ENCODE measurements around the gene INSYN2B.
"Not testable (repeated sequence)": the region's sequence is repeated elsewhere in the genome, so short reads cannot be mapped to it uniquely, and the experiment has no call there.

The INSYN2B gene

DNA sequence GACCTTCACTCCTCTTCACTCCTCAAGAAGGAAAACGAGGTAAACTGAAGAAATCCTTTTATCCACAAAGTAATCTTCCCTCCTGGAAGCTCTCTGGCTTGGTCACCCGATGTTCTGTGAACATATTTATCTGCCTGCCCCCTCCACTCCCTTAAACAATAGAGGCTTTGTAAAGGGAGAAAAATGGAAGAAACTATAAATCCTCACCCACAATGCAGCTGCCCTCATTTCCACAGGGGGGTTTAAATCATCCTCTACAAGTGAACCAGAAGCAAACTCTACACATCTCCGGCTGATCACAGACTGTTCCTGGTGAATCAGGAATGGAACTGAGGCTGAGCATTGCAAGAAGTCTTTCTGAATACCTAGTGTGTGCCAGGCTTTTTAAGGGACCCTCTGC, 7.2 kb downstream of the INSYN2B start:
- Histone ChIP-seq H3K9me3 (ENCODE audit: control insufficient read depth, insufficient read depth, low read depth, low read length) (no peaks in the 10 kb centered on the region), H3K36me3 (ENCODE audit: control insufficient read depth, insufficient read depth, low read length) (no peaks in the 10 kb centered on the region), H3K27me3 (ENCODE audit: control insufficient read depth, insufficient read depth, low read length) (peaks cover 2% of the 10 kb centered on the region; the same call in 1 of the 2 replicates), H3K27ac (ENCODE audit: low read depth, low read length) (no peak overlapping the region), H3K4me3 (ENCODE audit: low read depth, low read length) (no peak overlapping the region), H3K4me1 (ENCODE audit: control insufficient read depth, insufficient read depth, low read length) (peaks cover 24% of the 10 kb centered on the region), H3K9ac (ENCODE audit: low read length) (no peak overlapping the region)

DNA sequence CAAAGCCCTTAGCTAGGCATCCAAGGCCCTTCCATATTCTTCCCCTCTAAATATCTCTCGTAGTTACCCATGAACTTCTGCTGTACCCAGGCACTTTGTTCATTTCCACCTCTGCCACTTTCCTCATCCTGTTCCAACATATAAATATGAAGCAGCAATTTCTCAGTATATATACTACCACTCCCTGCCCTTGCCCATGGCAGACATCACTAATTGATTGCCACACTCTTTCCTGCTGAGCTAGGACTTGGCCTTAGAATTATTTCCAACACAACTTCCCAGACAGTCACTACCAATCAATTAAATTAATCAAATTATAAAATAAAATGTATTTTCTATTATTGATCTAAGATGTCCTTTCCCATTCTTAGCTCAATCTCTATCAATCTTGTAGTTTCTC, 8.5 kb downstream of the INSYN2B start:
- Histone ChIP-seq H3K9me3 (ENCODE audit: control insufficient read depth, insufficient read depth, low read depth, low read length) (no peaks in the 10 kb centered on the region), H3K9ac (ENCODE audit: low read length) (no peak overlapping the region), H3K27ac (ENCODE audit: low read depth, low read length) (no peak overlapping the region), H3K4me3 (ENCODE audit: low read depth, low read length) (no peak overlapping the region), H3K27me3 (ENCODE audit: control insufficient read depth, insufficient read depth, low read length) (no peaks in the 10 kb centered on the region), H3K4me1 (ENCODE audit: control insufficient read depth, insufficient read depth, low read length) (peaks cover 11% of the 10 kb centered on the region), H3K36me3 (ENCODE audit: control insufficient read depth, insufficient read depth, low read length) (no peaks in the 10 kb centered on the region)

- Histone ChIP-seq H3K4me3 (ENCODE audit: low read depth, low read length) (no peak overlapping the region), H3K27ac (ENCODE audit: low read depth, low read length) (no peak overlapping the region), H3K27me3 (ENCODE audit: control insufficient read depth, insufficient read depth, low read length) (no peaks in the 10 kb centered on the region), H3K9me3 (ENCODE audit: control insufficient read depth, insufficient read depth, low read depth, low read length) (no peaks in the 10 kb centered on the region), H3K9ac (ENCODE audit: low read length) (no peak overlapping the region), H3K36me3 (ENCODE audit: control insufficient read depth, insufficient read depth, low read length) (no peaks in the 10 kb centered on the region), H3K4me1 (ENCODE audit: control insufficient read depth, insufficient read depth, low read length) (peaks cover 5% of the 10 kb centered on the region; the same call in 1 of the 2 replicates)
These were observed 9.2 kb downstream of the INSYN2B start for GRCh38 chr5:169970911-169971765.

GRCh38 chr5:169970339-169970738, 10.0 kb downstream of the INSYN2B start:
- Histone ChIP-seq H3K9me3 (ENCODE audit: control insufficient read depth, insufficient read depth, low read depth, low read length) (no peaks in the 10 kb centered on the region), H3K36me3 (ENCODE audit: control insufficient read depth, insufficient read depth, low read length) (no peaks in the 10 kb centered on the region), H3K27ac (ENCODE audit: low read depth, low read length) (no peak overlapping the region), H3K4me3 (ENCODE audit: low read depth, low read length) (no peak overlapping the region), H3K9ac (ENCODE audit: low read length) (no peak overlapping the region), H3K27me3 (ENCODE audit: control insufficient read depth, insufficient read depth, low read length) (no peaks in the 10 kb centered on the region), H3K4me1 (ENCODE audit: control insufficient read depth, insufficient read depth, low read length) (peaks cover 4% of the 10 kb centered on the region; the same call in 1 of the 2 replicates)

DNA sequence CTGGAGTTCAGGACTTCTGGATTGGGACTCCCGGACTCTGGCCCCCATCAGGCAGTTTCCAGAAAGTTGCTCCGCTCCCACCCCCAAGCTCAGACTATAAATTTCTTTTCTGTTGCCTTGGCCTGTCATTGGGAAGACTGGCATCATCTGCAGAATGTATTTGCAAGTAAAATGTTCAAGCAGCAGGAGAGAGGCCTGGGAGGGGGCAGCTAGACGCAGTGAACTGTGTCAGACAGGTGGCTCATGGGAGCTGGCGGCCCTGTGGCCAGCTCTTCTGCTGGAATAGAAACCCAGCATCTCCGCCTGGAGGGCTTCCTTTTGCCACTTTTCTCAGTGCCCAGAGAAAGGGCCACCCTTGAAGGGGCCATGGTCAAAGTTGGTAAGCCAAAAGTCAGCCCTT, 16.0 kb downstream of the INSYN2B start:
- Histone ChIP-seq H3K9ac (ENCODE audit: low read length) (no peak overlapping the region), H3K4me1 (ENCODE audit: control insufficient read depth, insufficient read depth, low read length) (no peaks in the 10 kb centered on the region; the same call in none of the 2 replicates), H3K36me3 (ENCODE audit: control insufficient read depth, insufficient read depth, low read length) (no peaks in the 10 kb centered on the region), H3K27me3 (ENCODE audit: control insufficient read depth, insufficient read depth, low read length) (no peaks in the 10 kb centered on the region), H3K27ac (ENCODE audit: low read depth, low read length) (no peak overlapping the region), H3K9me3 (ENCODE audit: control insufficient read depth, insufficient read depth, low read depth, low read length) (no peaks in the 10 kb centered on the region), H3K4me3 (ENCODE audit: low read depth, low read length) (no peak overlapping the region)

- no peaks in the 10 kb centered on the region for H3K27me3 ChIP-seq (ENCODE audit: control insufficient read depth, insufficient read depth, low read length)
- H3K4me3 ChIP-seq (ENCODE audit: low read depth, low read length), result no peak overlapping the region
- H3K4me1 ChIP-seq (ENCODE audit: control insufficient read depth, insufficient read depth, low read length), result no peaks in the 10 kb centered on the region; the same call in 1 of the 2 replicates
- H3K27ac ChIP-seq (ENCODE audit: low read depth, low read length), result no peak overlapping the region
- no peaks in the 10 kb centered on the region for H3K36me3 ChIP-seq (ENCODE audit: control insufficient read depth, insufficient read depth, low read length)
- no peaks in the 10 kb centered on the region for H3K9me3 ChIP-seq (ENCODE audit: control insufficient read depth, insufficient read depth, low read depth, low read length)
- no peak overlapping the region for H3K9ac ChIP-seq (ENCODE audit: low read length)
These were observed 19.6 kb downstream of the INSYN2B start for GRCh38 chr5:169960659-169961058.

GRCh38 chr5:169958278-169958677, 22.0 kb downstream of the INSYN2B start:
- Histone ChIP-seq H3K9ac (ENCODE audit: low read length) (no peak overlapping the region), H3K9me3 (ENCODE audit: control insufficient read depth, insufficient read depth, low read depth, low read length) (no peaks in the 10 kb centered on the region), H3K27me3 (ENCODE audit: control insufficient read depth, insufficient read depth, low read length) (no peaks in the 10 kb centered on the region), H3K4me1 (ENCODE audit: control insufficient read depth, insufficient read depth, low read length) (no peaks in the 10 kb centered on the region), H3K36me3 (ENCODE audit: control insufficient read depth, insufficient read depth, low read length) (no peaks in the 10 kb centered on the region), H3K4me3 (ENCODE audit: low read depth, low read length) (no peak overlapping the region), H3K27ac (ENCODE audit: low read depth, low read length) (no peak overlapping the region)

GRCh38 chr5:169956756-169957155, 23.5 kb downstream of the INSYN2B start:
- Histone ChIP-seq H3K4me3 (ENCODE audit: low read depth, low read length) (no peak overlapping the region), H3K36me3 (ENCODE audit: control insufficient read depth, insufficient read depth, low read length) (no peaks in the 10 kb centered on the region), H3K27ac (ENCODE audit: low read depth, low read length) (no peak overlapping the region), H3K9ac (ENCODE audit: low read length) (no peak overlapping the region), H3K27me3 (ENCODE audit: control insufficient read depth, insufficient read depth, low read length) (no peaks in the 10 kb centered on the region), H3K4me1 (ENCODE audit: control insufficient read depth, insufficient read depth, low read length) (no peaks in the 10 kb centered on the region), H3K9me3 (ENCODE audit: control insufficient read depth, insufficient read depth, low read depth, low read length) (no peaks in the 10 kb centered on the region)

DNA sequence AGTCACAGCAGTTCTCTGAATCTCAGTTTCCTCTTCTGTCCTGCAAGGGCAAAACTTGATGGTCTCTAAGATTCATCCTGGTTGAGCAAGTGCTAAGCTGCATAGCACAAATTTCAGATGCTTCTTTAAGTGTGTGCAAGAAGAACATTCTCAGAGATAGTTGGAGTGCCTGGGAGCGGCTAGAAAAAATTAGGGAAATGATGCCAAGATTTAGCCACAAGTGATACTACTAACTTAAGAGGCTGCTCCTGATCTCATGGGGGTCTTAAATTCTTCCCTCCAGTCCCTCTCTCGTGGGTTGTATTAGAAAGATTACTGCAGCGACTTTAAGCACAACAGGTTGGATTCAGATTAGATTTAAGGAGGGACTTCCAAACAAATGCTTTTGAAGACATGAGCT, 24.2 kb downstream of the INSYN2B start:
- no peaks in the 10 kb centered on the region for H3K9me3 ChIP-seq (ENCODE audit: control insufficient read depth, insufficient read depth, low read depth, low read length)
- H3K4me1 ChIP-seq (ENCODE audit: control insufficient read depth, insufficient read depth, low read length), result no peaks in the 10 kb centered on the region
- H3K4me3 ChIP-seq (ENCODE audit: low read depth, low read length), result no peak overlapping the region
- no peak overlapping the region for H3K9ac ChIP-seq (ENCODE audit: low read length)
- no peak overlapping the region for H3K27ac ChIP-seq (ENCODE audit: low read depth, low read length)
- H3K27me3 ChIP-seq (ENCODE audit: control insufficient read depth, insufficient read depth, low read length), result no peaks in the 10 kb centered on the region
- H3K36me3 ChIP-seq (ENCODE audit: control insufficient read depth, insufficient read depth, low read length), result no peaks in the 10 kb centered on the region

DNA sequence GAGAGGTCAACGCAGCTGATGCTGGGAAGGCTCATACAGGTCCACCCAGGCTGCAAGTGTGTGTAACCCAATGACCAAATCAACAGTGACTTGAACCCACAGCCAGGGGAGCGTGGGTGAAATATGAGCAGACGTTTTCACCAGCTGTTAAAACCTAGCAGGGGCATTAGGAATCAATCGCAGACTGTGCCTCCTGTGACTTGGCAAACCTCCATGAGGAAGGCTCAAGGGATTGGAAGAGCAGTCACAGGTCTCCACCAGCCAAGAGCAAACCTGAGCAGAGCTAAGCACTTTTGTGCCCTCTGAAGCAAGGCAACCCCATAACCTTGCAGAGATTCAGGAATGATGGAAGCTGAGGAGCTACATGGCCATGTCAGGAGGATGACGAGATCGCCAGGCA, 25.5 kb downstream of the INSYN2B start:
- no peaks in the 10 kb centered on the region for H3K9me3 ChIP-seq (ENCODE audit: control insufficient read depth, insufficient read depth, low read depth, low read length)
- H3K27me3 ChIP-seq (ENCODE audit: control insufficient read depth, insufficient read depth, low read length), result no peaks in the 10 kb centered on the region
- H3K4me3 ChIP-seq (ENCODE audit: low read depth, low read length), result no peak overlapping the region
- H3K36me3 ChIP-seq (ENCODE audit: control insufficient read depth, insufficient read depth, low read length), result no peaks in the 10 kb centered on the region
- no peak overlapping the region for H3K9ac ChIP-seq (ENCODE audit: low read length)
- no peaks in the 10 kb centered on the region for H3K4me1 ChIP-seq (ENCODE audit: control insufficient read depth, insufficient read depth, low read length)
- no peak overlapping the region for H3K27ac ChIP-seq (ENCODE audit: low read depth, low read length)

GRCh38 chr5:169953196-169953595, 27.1 kb downstream of the INSYN2B start:
- not testable (repeated sequence) for H3K36me3 ChIP-seq (ENCODE audit: control insufficient read depth, insufficient read depth, low read length); H3K27ac ChIP-seq (ENCODE audit: low read depth, low read length); H3K4me1 ChIP-seq (ENCODE audit: control insufficient read depth, insufficient read depth, low read length); H3K9ac ChIP-seq (ENCODE audit: low read length); H3K4me3 ChIP-seq (ENCODE audit: low read depth, low read length); H3K9me3 ChIP-seq (ENCODE audit: control insufficient read depth, insufficient read depth, low read depth, low read length); H3K27me3 ChIP-seq (ENCODE audit: control insufficient read depth, insufficient read depth, low read length)
